ENCODE data around the gene TSPY10.
"Not testable (repeated sequence)": the region's sequence is repeated elsewhere in the genome, so short reads cannot be mapped to it uniquely, and the experiment has no call there.

TSPY10 gene

GRCh38 chrY:9527580-9527979 is at the start of gene TSPY10:
Gene TSPY10, plus strand, starts transcription at chrY:9527880. Its CDS starts 46 bp downstream, at chrY:9527926.
- H3K36me3 Mint-ChIP-seq (ENCODE audit: low read depth); H3K4me3 Mint-ChIP-seq; DNase-seq (ENCODE audit: low spot score); H3K27ac Mint-ChIP-seq; H3K4me1 Mint-ChIP-seq (ENCODE audit: low read depth); H3K27me3 Mint-ChIP-seq (ENCODE audit: low read depth); H3K9me3 Mint-ChIP-seq: not testable (repeated sequence)

GRCh38 chrY:9486967-9487366 is 40.7 kb upstream of the TSPY10 start, which contains the start of gene TSPY9:
Gene TSPY9, plus strand, starts transcription at chrY:9487267. Its CDS starts 46 bp downstream, at chrY:9487313.
- not testable (repeated sequence) for H3K36me3 Mint-ChIP-seq (ENCODE audit: low read depth)

GRCh38 chrY:9504396-9504795 is 23.3 kb upstream of the TSPY10 start:
- H3K4me1 Mint-ChIP-seq (ENCODE audit: low read depth); H3K27ac Mint-ChIP-seq; H3K9me3 Mint-ChIP-seq; DNase-seq (ENCODE audit: low spot score); H3K4me3 Mint-ChIP-seq; H3K36me3 Mint-ChIP-seq (ENCODE audit: low read depth); H3K27me3 Mint-ChIP-seq (ENCODE audit: low read depth): not testable (repeated sequence)

More at GRCh38 chrY:9486967-9487366, 40.7 kb upstream of the TSPY10 start, which contains the start of gene TSPY9:
- H3K27me3 Mint-ChIP-seq (ENCODE audit: low read depth); H3K4me3 Mint-ChIP-seq; H3K9me3 Mint-ChIP-seq; DNase-seq (ENCODE audit: low spot score); H3K4me1 Mint-ChIP-seq (ENCODE audit: low read depth); H3K27ac Mint-ChIP-seq: not testable (repeated sequence)

- not testable (repeated sequence) for H3K4me1 Mint-ChIP-seq (ENCODE audit: low read depth); H3K27ac Mint-ChIP-seq; DNase-seq (ENCODE audit: low spot score); H3K9me3 Mint-ChIP-seq; H3K4me3 Mint-ChIP-seq; H3K36me3 Mint-ChIP-seq (ENCODE audit: low read depth); H3K27me3 Mint-ChIP-seq (ENCODE audit: low read depth)
These were observed 11.4 kb upstream of the TSPY10 start for GRCh38 chrY:9516287-9516686.

Measured in T-helper 2 cell treated with Interferon-gamma antibody and Interleukin-4, amounts not matched to agents 5 μg/mL and 100 μg/mL, for 36 hours (primary cell).